Testis (tissue), 3 donors: ENCODE results near the gene COPG1. TPM values are rescaled to one million over a fixed set of nuclear protein-coding genes. Genes with fewer than 3 reads are reported as not detected.

ENCODE experiments used
- DNase-seq: peaks from one replicate; pipeline ENCODE4 v3.0.0-alpha.2; 2019
- H3K27ac ChIP-seq, 2 donors: fragments of 200-600 bp; sonication (generic); one replicate each; pipeline ENCODE4 v1.5.1; 2019
- H3K27me3 ChIP-seq: fragments of 200-600 bp; sonication (generic); one replicate; pipeline ENCODE4 v1.5.1; 2019
- H3K36me3 ChIP-seq: fragments of 200-600 bp; sonication (generic); one replicate; pipeline ENCODE4 v1.5.1; 2017; ENCODE audit warnings: low read depth; ENCODE audit errors: missing control alignments
- H3K4me1 ChIP-seq: fragments of 200-600 bp; sonication (generic); one replicate; pipeline ENCODE4 v1.5.1; 2019
- H3K4me3 ChIP-seq, 2 donors: fragments of 200-600 bp; sonication (generic); one replicate each; pipeline ENCODE4 v1.5.1; 2017 to 2019
- H3K9me3 ChIP-seq: fragments of 200-600 bp; sonication (generic); one replicate; pipeline ENCODE4 v1.5.1; 2017
- CTCF ChIP-seq, 3 experiments: fragments of 450-650 bp in 2 of 3; fragments of 200-600 bp in 1 of 3; sonication (generic) in 1 of 3; IDR thresholded peaks; one replicate each; pipeline ENCODE4 v1.5.1; 2016 to 2019; ENCODE audit warnings: antibody characterized with exemption in 3 of 3, mild to moderate bottlenecking in 2 of 3, moderate library complexity in 1 of 3
- POLR2A ChIP-seq: fragments of 450-650 bp; IDR thresholded peaks from one replicate; pipeline ENCODE4 v1.6.1; 2017; ENCODE audit warnings: antibody characterized with exemption, mild to moderate bottlenecking, moderate library complexity
- WGBS, 2 donors: methylation state at CpG; one replicate each; pipeline ENCODE4 v1.1.5; 2018; 5-methylcytosine and 5-hydroxymethylcytosine counted together
- intact Hi-C: fragments of 100-400 bp; cut with DNase I; formaldehyde crosslinking; loops from one replicate; pipeline ENCODE4 v1.15.1; 2023; ENCODE audit warnings: low total_unique reads
- microRNA-seq, 2 donors: library from miRNA; unstranded; fragments of <30 nt; microRNA quantifications; one replicate each; pipeline ENCODE4, GENCODE V29; 2016; ENCODE audit warnings: borderline number of aligned reads in 2 of 2, borderline replicate concordance in 1 of 2
- polyA plus RNA-seq: library from polyadenylated mRNA; stranded (reverse); fragments of 350-450 nt; fragmentation: Illumina TruSeq; extraction: RNeasy Lipid Tissue Mini Kit (QIAGEN cat#74804); gene quantifications from one replicate; pipeline ENCODE4 v1.2.3, GENCODE V29; 2014; ENCODE audit warnings: low read depth, low replicate concordance; ENCODE audit not compliant: insufficient read depth
- small RNA-seq, 2 donors: library from RNA; depleted of rRNA; stranded (forward); fragments of <200 nt; gene quantifications; one replicate each; pipeline ENCODE3, GENCODE V24; 2016
- total RNA-seq, 2 donors: library from RNA; depleted of rRNA; stranded (reverse); fragments of >200 nt; gene quantifications; one replicate each; pipeline ENCODE4 v1.2.3, GENCODE V29; 2016

COPG1 gene
- total and polyA plus RNA-seq, 3 donors from 2014 or later, result 94.5 to 113 (median 98.2) TPM

GRCh38 chr3:129324855-129325254 lies 75.4 kb downstream of the COPG1 start:
- no peak overlapping the region for H3K4me3 ChIP-seq
- TF ChIP-seq POLR2A (no peak), CTCF (IDR thresholded peaks at IDR 0.05) (no peak)
- 88 to 97% methylated on average over 7 to 12 of the region's 12 CpGs for WGBS, 2 donors

GRCh38 chr3:129325383-129325782 lies 76.0 kb downstream of the COPG1 start:
- Histone ChIP-seq H3K27ac (no peak overlapping the region), H3K4me1 (no peaks in the 10 kb centered on the region), H3K36me3 (no peaks in the 10 kb centered on the region), H3K4me3 (no peak overlapping the region), H3K9me3 (no peaks in the 10 kb centered on the region), H3K27me3 (no peaks in the 10 kb centered on the region)
- intact Hi-C loops, result no loop called here
- 74 to 97% methylated on average over 3 of the region's 3 CpGs for WGBS, 2 donors
- no peak for DNase-seq
- TF ChIP-seq CTCF (IDR thresholded peaks at IDR 0.05) (no peak), POLR2A (no peak)

More at GRCh38 chr3:129324855-129325254, 75.4 kb downstream of the COPG1 start:
- intact Hi-C loops, result no loop called here
- no peak for DNase-seq
- H3K4me1 ChIP-seq, result no peaks in the 10 kb centered on the region
- H3K36me3 ChIP-seq, result no peaks in the 10 kb centered on the region
- H3K27me3 ChIP-seq, result no peaks in the 10 kb centered on the region
- no peaks in the 10 kb centered on the region for H3K9me3 ChIP-seq
- no peak overlapping the region for H3K27ac ChIP-seq

- TF ChIP-seq CTCF (IDR thresholded peaks at IDR 0.05), result no peak
- TF ChIP-seq POLR2A, result no peak
- Histone ChIP-seq H3K36me3 (no peaks in the 10 kb centered on the region), H3K9me3 (no peaks in the 10 kb centered on the region), H3K27me3 (no peaks in the 10 kb centered on the region), H3K4me1 (no peaks in the 10 kb centered on the region), H3K4me3 (no peak overlapping the region), H3K27ac (no peak overlapping the region)
- no peak for DNase-seq
- intact Hi-C loops, result no loop called here
- 93 to 100% methylated on average over 3 to 12 of the region's 12 CpGs for WGBS, 2 donors
These were observed 76.7 kb downstream of the COPG1 start for GRCh38 chr3:129326138-129326537.

- no peaks in the 10 kb centered on the region for H3K4me1 ChIP-seq
- intact Hi-C loops, result no loop called here
- no peaks in the 10 kb centered on the region for H3K27me3 ChIP-seq
- no peaks in the 10 kb centered on the region for H3K36me3 ChIP-seq
- 89% methylated on average over 8 to 11 of the region's 11 CpGs for WGBS, 2 donors
- no peak overlapping the region for H3K27ac ChIP-seq
- no peak overlapping the region for H3K4me3 ChIP-seq
- DNase-seq, result no peak
- H3K9me3 ChIP-seq, result no peaks in the 10 kb centered on the region
- TF ChIP-seq CTCF (IDR thresholded peaks at IDR 0.05), result no peak
- TF ChIP-seq POLR2A, result no peak
These were observed 77.2 kb downstream of the COPG1 start for GRCh38 chr3:129326595-129326994.

Small RNAs within 50 kb of the gene (microRNA-seq; reads per million reads assigned to microRNA genes)
- gene MIR6826, result 0 to 1.4 reads per million in 2 donors

Small RNAs within 50 kb of the gene (small RNA-seq; reads per million reads assigned to genes)
- gene MIR6826 (0 reads per million in 2 donors), gene RPS27P12 (0 reads per million in 2 donors)

Other genes with a start within 250 kb of the COPG1 start
- gene EFCC1, start 248.3 kb upstream of the COPG1 start, total RNA-seq, result 1 to 10 TPM; 2.8 to 2.9 TPM
- gene EFCC1, start 248.3 kb upstream of the COPG1 start, polyA plus RNA-seq, result 2.6 TPM
- 1 to 10 TPM; 1.4 to 1.7 TPM for gene GP9, start 188.8 kb upstream of the COPG1 start, total RNA-seq
- 2.1 TPM for gene GP9, start 188.8 kb upstream of the COPG1 start, polyA plus RNA-seq
- 10 to 100 TPM; 27.2 to 28.2 TPM for gene RAB43, start 127.8 kb upstream of the COPG1 start, total RNA-seq
- 12.4 TPM for gene RAB43, start 127.8 kb upstream of the COPG1 start, polyA plus RNA-seq
- gene ISY1, start 88.5 kb upstream of the COPG1 start, total RNA-seq, result 10 to 100 TPM; 19.4 to 21.0 TPM
- 20.7 TPM for gene ISY1, start 88.5 kb upstream of the COPG1 start, polyA plus RNA-seq
- 100 to 1,000 TPM; 248 to 291 TPM for gene CNBP, start 65.7 kb upstream of the COPG1 start, total RNA-seq
- gene CNBP, start 65.7 kb upstream of the COPG1 start, polyA plus RNA-seq, result 295 TPM
- gene HMCES, start 29.3 kb downstream of the COPG1 start, total RNA-seq, result 10 to 100 TPM; 37.8 to 41.6 TPM
- gene HMCES, start 29.3 kb downstream of the COPG1 start, polyA plus RNA-seq, result 81.5 TPM
- 10 to 100 TPM in 1 of 2 donors, 1 to 10 TPM in 1; 7.3 to 13.7 TPM for gene EFCAB12, start 179.0 kb downstream of the COPG1 start, total RNA-seq
- gene EFCAB12, start 179.0 kb downstream of the COPG1 start, polyA plus RNA-seq, result 16.0 TPM
- gene MBD4, start 190.3 kb downstream of the COPG1 start, total RNA-seq, result 10 to 100 TPM; 26.0 to 27.6 TPM
- gene MBD4, start 190.3 kb downstream of the COPG1 start, polyA plus RNA-seq, result 30.3 TPM
- gene IFT122, start 190.6 kb downstream of the COPG1 start, total RNA-seq, result 100 to 1,000 TPM; 125 to 168 TPM
- gene IFT122, start 190.6 kb downstream of the COPG1 start, polyA plus RNA-seq, result 218 TPM